Kidney capillary endothelial cell (primary cell): ENCODE measurements around the gene GCLC.
"Not testable (repeated sequence)": the region's sequence is repeated elsewhere in the genome, so short reads cannot be mapped to it uniquely, and the experiment has no call there.

Experiments
- DNase-seq: peaks from one replicate; pipeline ENCODE4 v3.0.0-alpha.2; 2018; ENCODE audit warnings: low spot score

The GCLC gene

GRCh38 chr6:53556986-53557715, 12.2 kb upstream of the GCLC start:
- no peak for DNase-seq

GRCh38 chr6:53553600-53553999, 8.7 kb upstream of the GCLC start:
- DNase-seq: not testable (repeated sequence)

- not testable (repeated sequence) for DNase-seq
Observed at GRCh38 chr6:53551681-53552080, 6.8 kb upstream of the GCLC start.

- DNase-seq: peak; percentile 93
Observed at GRCh38 chr6:53547811-53548496, 3.1 kb upstream of the GCLC start.

GRCh38 chr6:53547166-53547810, 2.4 kb upstream of the GCLC start:
- no peak for DNase-seq

- no peak for DNase-seq
Observed at GRCh38 chr6:53546281-53546680, 1.4 kb upstream of the GCLC start.

GRCh38 chr6:53544217-53544469, 758 bp downstream of the GCLC start:
- DNase-seq: no peak

GRCh38 chr6:53543359-53544216, 1.3 kb downstream of the GCLC start:
- DNase-seq: no peak

GRCh38 chr6:53541900-53542299, 3.0 kb downstream of the GCLC start:
- no peak for DNase-seq

- DNase-seq: no peak
Observed at GRCh38 chr6:53540129-53540692, 4.7 kb downstream of the GCLC start.

- DNase-seq: no peak
Observed at GRCh38 chr6:53539561-53539960, 5.3 kb downstream of the GCLC start.

- DNase-seq: no peak
Observed at GRCh38 chr6:53536561-53536960, 8.3 kb downstream of the GCLC start.

- DNase-seq: no peak
Observed at GRCh38 chr6:53532942-53533341, 12.0 kb downstream of the GCLC start.

- DNase-seq: no peak
Observed at GRCh38 chr6:53532061-53532797, 12.7 kb downstream of the GCLC start.

GRCh38 chr6:53530780-53531386, 14.0 kb downstream of the GCLC start:
- no peak for DNase-seq

GRCh38 chr6:53530346-53530745, 14.6 kb downstream of the GCLC start:
- no peak for DNase-seq

GRCh38 chr6:53529324-53530036, 15.4 kb downstream of the GCLC start:
- DNase-seq: no peak

GRCh38 chr6:53528107-53528506, 16.8 kb downstream of the GCLC start:
- DNase-seq: no peak

- no peak for DNase-seq
Observed at GRCh38 chr6:53527249-53527765, 17.6 kb downstream of the GCLC start.

- no peak for DNase-seq
Observed at GRCh38 chr6:53526000-53526399, 18.9 kb downstream of the GCLC start.
